DOHH2 (cell line): Measurements from ENCODE around the gene HSD11B1L.

Source experiments
- EZH2phosphoT487 ChIP-seq: fragments of 200-600 bp; sonication (generic); IDR thresholded peaks from 2 replicates; pipeline ENCODE4 v1.6.1; 2017; ENCODE audit warnings: borderline replicate concordance, mild to moderate bottlenecking, antibody characterized with exemption, low read length, moderate library complexity, mixed read lengths
- TF ChIP-seq, protein P1 (sequence below): fragments of 200-600 bp; sonication (generic); IDR thresholded peaks from one replicate; pipeline ENCODE4 v1.5.1; 2014; ENCODE audit warnings: antibody characterized with exemption, mild to moderate bottlenecking, low read depth, low read length; ENCODE audit not compliant: poor library complexity, severe bottlenecking

DNA sequence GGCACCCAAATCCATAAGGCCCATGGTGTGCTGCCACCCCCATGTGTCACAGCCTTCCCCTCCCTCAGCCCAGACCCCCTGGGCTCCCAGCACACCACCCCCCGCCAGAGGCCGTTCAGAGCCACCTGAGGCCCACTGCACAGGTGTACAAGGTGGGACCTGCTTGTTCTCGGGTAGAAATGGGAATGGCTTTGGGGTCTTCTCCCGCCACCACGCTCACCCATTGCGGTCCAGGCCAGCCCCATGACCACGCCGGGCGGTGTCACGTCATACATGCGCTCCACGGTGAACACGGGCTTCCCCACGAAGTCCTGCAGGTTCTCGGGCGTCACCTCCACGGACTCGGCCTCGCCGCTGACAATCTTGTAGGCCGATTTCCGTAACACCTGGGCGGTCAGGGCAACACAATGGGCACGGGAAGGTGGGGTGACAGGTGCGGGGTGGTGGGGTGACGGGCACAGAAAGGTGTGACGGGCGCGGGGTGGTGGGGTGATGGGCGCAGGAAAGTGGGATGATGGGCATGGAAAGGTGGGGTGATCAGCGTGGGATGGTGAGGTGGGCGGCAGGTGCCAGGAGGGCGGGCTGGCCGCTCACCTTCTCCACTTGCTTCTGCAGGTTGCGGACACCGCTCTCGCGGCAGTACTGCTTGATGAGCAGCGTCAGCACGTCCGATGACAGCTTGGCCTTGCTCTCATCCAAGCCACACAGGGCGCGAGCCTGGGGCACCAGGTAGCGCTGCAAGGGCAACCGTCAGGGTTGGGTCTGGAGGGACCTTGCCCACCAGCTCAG, 13.5 kb downstream of the HSD11B1L start:
- TF ChIP-seq, protein P1, sequence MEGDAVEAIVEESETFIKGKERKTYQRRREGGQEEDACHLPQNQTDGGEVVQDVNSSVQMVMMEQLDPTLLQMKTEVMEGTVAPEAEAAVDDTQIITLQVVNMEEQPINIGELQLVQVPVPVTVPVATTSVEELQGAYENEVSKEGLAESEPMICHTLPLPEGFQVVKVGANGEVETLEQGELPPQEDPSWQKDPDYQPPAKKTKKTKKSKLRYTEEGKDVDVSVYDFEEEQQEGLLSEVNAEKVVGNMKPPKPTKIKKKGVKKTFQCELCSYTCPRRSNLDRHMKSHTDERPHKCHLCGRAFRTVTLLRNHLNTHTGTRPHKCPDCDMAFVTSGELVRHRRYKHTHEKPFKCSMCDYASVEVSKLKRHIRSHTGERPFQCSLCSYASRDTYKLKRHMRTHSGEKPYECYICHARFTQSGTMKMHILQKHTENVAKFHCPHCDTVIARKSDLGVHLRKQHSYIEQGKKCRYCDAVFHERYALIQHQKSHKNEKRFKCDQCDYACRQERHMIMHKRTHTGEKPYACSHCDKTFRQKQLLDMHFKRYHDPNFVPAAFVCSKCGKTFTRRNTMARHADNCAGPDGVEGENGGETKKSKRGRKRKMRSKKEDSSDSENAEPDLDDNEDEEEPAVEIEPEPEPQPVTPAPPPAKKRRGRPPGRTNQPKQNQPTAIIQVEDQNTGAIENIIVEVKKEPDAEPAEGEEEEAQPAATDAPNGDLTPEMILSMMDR, result no peak
- TF ChIP-seq EZH2phosphoT487, result no peak
